Breast epithelium (tissue), 4 donors: ENCODE data around the gene COL5A1. TPM values are rescaled to one million over a fixed set of nuclear protein-coding genes. Genes with fewer than 3 reads are reported as not detected.

ENCODE experiments used
- DNase-seq, 2 donors: peaks; one replicate each; pipeline ENCODE4 v3.0.0-alpha.2; 2019; ENCODE audit warnings: low spot score in 2 of 2
- H3K27ac ChIP-seq, 2 donors: fragments of 200-600 bp; sonication (generic) in 1 of 2; one replicate each; pipeline ENCODE4 v1.5.1; 2016 to 2019; ENCODE audit warnings: mild to moderate bottlenecking in 1 of 2
- H3K27me3 ChIP-seq, 2 donors: fragments of 200-600 bp; sonication (generic) in 1 of 2; one replicate each; pipeline versions ENCODE4 v1.5.1 to v1.6.0; 2017 to 2019; ENCODE audit warnings: control low read depth in 1 of 2, mild to moderate bottlenecking in 1 of 2
- H3K36me3 ChIP-seq: fragments of 200-600 bp; one replicate; pipeline ENCODE4 v1.5.1; 2019
- H3K4me1 ChIP-seq, 2 donors: fragments of 200-600 bp; sonication (generic); one replicate each; pipeline ENCODE4 v1.5.1; 2016 to 2019; ENCODE audit warnings: control low read depth in 1 of 2
- H3K4me3 ChIP-seq, 3 donors: fragments of 200-600 bp; sonication (generic); 1 replicate in 2 of 3; 2 replicates in 1 of 3; pipeline ENCODE4 v1.5.1; 2016 to 2019; ENCODE audit warnings: mild to moderate bottlenecking in 3 of 3, moderate library complexity in 2 of 3
- H3K9me3 ChIP-seq, 2 donors: fragments of 200-600 bp; sonication (generic) in 1 of 2; one replicate each; pipeline ENCODE4 v1.5.1; 2016 to 2019; ENCODE audit warnings: control low read depth in 1 of 2
- CTCF ChIP-seq, 3 donors: fragments of 450-650 bp; IDR thresholded peaks; one replicate each; pipeline ENCODE4 v1.5.1; 2016 to 2017; ENCODE audit warnings: antibody characterized with exemption in 3 of 3, mild to moderate bottlenecking in 3 of 3, moderate library complexity in 3 of 3
- POLR2A ChIP-seq: fragments of 450-650 bp; IDR thresholded peaks from one replicate; pipeline ENCODE4 v1.6.1; 2016; ENCODE audit warnings: antibody characterized with exemption, mild to moderate bottlenecking, moderate library complexity
- POLR2AphosphoS5 ChIP-seq, 3 donors: sonication (generic); formaldehyde crosslinking; IDR thresholded peaks; one replicate each; pipeline ENCODE4 v1.6.1; 2017; ENCODE audit warnings: antibody characterized with exemption in 3 of 3
- intact Hi-C: fragments of 100-400 bp; cut with DNase I; formaldehyde crosslinking; loops from one replicate; pipeline ENCODE4 v1.15.1; 2023; ENCODE audit warnings: low total_unique reads
- total RNA-seq, 3 donors: library from RNA; depleted of rRNA; stranded (reverse); fragments of >200 nt; gene quantifications; one replicate each; pipeline ENCODE4 v1.1.0, GENCODE V29; 2016

The COL5A1 gene
- total RNA-seq, 3 donors from 2014 or later, result 12.1 to 17.0 (median 15.4) TPM

- H3K9me3 ChIP-seq, result no peaks in the 10 kb centered on the region
Measured at GRCh38 chr9:134870301-134870694, 228.7 kb downstream of the COL5A1 start.

GRCh38 chr9:134870746-134871662 lies 229.4 kb downstream of the COL5A1 start:
- intact Hi-C loops, result no loop called here
- no peak for DNase-seq
- no peak for TF ChIP-seq POLR2AphosphoS5 (IDR thresholded peaks at IDR 0.05)
- TF ChIP-seq CTCF (IDR thresholded peaks at IDR 0.05), result no peak
- no peak for TF ChIP-seq POLR2A
- H3K4me3 ChIP-seq, result no peak overlapping the region
- no peaks in the 10 kb centered on the region for H3K4me1 ChIP-seq
- H3K9me3 ChIP-seq, result no peaks in the 10 kb centered on the region
- H3K27me3 ChIP-seq, result no peaks in the 10 kb centered on the region
- H3K36me3 ChIP-seq, result no peaks in the 10 kb centered on the region
- no peak overlapping the region for H3K27ac ChIP-seq

More at GRCh38 chr9:134870301-134870694, 228.7 kb downstream of the COL5A1 start:
- no peak for DNase-seq
- no peaks in the 10 kb centered on the region for H3K4me1 ChIP-seq
- no peaks in the 10 kb centered on the region for H3K36me3 ChIP-seq
- intact Hi-C loops, result no loop called here
- H3K4me3 ChIP-seq, result no peak overlapping the region
- TF ChIP-seq POLR2A (no peak), CTCF (IDR thresholded peaks at IDR 0.05) (no peak), POLR2AphosphoS5 (IDR thresholded peaks at IDR 0.05) (no peak)
- no peaks in the 10 kb centered on the region for H3K27me3 ChIP-seq
- H3K27ac ChIP-seq, result no peak overlapping the region

- intact Hi-C loops, result no loop called here
- Histone ChIP-seq H3K4me1 (no peaks in the 10 kb centered on the region), H3K4me3 (no peak overlapping the region), H3K9me3 (no peaks in the 10 kb centered on the region), H3K27me3 (no peaks in the 10 kb centered on the region), H3K36me3 (no peaks in the 10 kb centered on the region), H3K27ac (no peak overlapping the region)
- no peak for TF ChIP-seq POLR2A
- no peak for TF ChIP-seq POLR2AphosphoS5 (IDR thresholded peaks at IDR 0.05)
- TF ChIP-seq CTCF (IDR thresholded peaks at IDR 0.05), result no peak
- DNase-seq, result no peak
Measured at GRCh38 chr9:134871697-134872340, 230.2 kb downstream of the COL5A1 start.

- Histone ChIP-seq H3K27ac (no peak overlapping the region), H3K4me3 (no peak overlapping the region), H3K36me3 (no peaks in the 10 kb centered on the region), H3K9me3 (no peaks in the 10 kb centered on the region), H3K4me1 (no peaks in the 10 kb centered on the region), H3K27me3 (no peaks in the 10 kb centered on the region)
- intact Hi-C loops, result no loop called here
- TF ChIP-seq POLR2A, result no peak
- no peak for TF ChIP-seq CTCF (IDR thresholded peaks at IDR 0.05)
- TF ChIP-seq POLR2AphosphoS5 (IDR thresholded peaks at IDR 0.05), result no peak
- DNase-seq, result no peak
Measured at GRCh38 chr9:134872482-134873231, 231.1 kb downstream of the COL5A1 start.
